ENCODE data around the gene NPY1R.

Gene NPY1R

GRCh38 chr4:163332526-163333406, at the start of gene NPY1R:
NPY1R (minus strand) TSS chr4:163332596; CDS start chr4:163326554, 6,042 bp downstream.
- peak; percentile 1 to 6 for DNase-seq

- DNase-seq: no peak
These were observed 48.3 kb upstream of the NPY1R start for GRCh38 chr4:163380703-163381102.

GRCh38 chr4:163378661-163379060, 46.3 kb upstream of the NPY1R start:
- no peak for DNase-seq

GRCh38 chr4:163372029-163372428, 39.6 kb upstream of the NPY1R start:
- DNase-seq: no peak

DNA sequence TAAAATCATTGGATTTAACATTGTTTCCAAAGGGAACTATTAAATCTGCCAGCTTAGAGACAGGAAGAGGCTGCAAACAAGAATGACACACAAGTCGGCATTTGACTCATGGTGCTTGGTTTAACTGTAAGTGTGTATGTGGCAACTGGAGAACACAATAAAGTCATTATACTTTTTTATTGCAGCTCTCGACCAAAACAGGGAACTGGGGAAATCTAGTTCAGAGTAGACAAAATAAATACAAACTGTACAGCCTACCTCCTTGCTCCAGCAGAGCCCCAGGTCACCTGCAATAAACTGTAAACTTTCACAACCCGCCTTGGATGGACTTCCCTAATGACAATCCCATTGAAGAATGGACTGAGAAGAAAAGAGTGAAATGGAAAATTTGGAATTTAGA, 35.3 kb upstream of the NPY1R start:
- DNase-seq: no peak

DNA sequence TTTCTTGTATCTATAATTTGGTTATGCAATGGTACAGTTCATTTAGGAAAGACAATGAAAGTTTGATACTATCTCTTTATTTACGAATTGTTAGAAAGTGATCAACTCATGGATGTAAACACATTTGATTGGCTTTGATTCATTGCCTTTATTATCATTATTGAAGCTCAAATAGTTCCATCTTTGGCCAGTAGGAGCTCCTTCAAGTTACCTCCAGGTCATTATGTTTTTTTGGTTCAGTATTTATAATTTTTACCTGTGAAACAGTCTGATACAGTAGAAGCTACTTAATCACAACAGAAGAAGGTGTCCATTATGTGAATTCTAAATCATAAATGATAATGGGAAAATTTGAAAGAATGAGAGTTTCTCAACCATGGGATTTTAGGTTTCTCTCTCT, 23.7 kb upstream of the NPY1R start:
- no peak for DNase-seq

DNA sequence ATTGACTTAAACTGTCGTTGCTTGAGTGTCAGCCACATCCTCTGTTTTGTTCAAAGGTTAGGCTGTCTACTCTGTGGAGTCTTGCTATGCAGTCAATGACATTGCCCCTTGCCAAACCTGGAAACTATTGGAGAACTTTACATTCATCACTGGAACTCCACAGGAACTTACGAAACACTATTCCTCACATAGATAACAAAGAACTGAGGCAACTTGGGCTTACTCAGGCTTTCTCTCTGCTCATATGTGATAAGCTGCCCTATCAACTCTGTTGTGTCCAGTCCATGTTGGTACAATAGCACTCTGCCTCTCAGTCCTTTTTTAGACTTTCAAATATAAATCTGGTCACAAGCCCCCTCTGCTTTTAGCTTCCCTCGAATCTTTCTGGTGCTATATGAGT, 20.7 kb upstream of the NPY1R start:
- DNase-seq: no peak

- DNase-seq: no peak
These were observed 18.3 kb upstream of the NPY1R start for GRCh38 chr4:163350672-163351071.

GRCh38 chr4:163344147-163345125, 12.0 kb upstream of the NPY1R start:
- DNase-seq: no peak

DNA sequence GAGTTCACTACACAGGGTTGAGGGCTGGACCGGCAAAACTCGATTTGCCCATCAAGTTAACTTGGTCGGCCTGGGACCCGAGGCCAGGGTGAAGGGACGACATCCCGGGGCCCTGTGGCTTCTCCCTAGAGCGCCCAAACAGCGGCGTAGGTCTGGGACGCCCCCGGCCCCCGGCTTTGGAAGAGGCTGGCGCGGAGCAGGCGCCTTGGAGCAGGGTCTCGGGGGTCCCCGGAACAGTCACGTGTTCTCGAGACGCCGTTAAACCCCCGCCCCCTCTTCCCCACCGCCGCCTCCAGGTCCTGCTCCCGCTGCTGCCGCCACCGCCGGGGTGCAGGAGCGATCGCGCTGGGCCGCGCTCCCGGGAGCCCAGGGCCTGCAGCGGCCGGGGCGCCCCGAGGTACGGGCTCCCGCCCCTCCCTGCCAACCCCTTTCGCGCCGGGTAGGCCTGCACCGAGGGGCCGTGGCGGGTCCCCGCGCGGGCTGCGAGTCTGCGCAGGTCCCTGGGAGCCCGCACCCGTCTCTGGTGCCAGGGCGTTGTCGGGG, 11.3 kb upstream of the NPY1R start, which contains the start of gene NPY5R:
Gene NPY5R (plus strand): TSS at position 289 of the 543 bp plus-strand sequence. CDS start 6,382 bp downstream, outside the sequence.
- no peak for DNase-seq

DNA sequence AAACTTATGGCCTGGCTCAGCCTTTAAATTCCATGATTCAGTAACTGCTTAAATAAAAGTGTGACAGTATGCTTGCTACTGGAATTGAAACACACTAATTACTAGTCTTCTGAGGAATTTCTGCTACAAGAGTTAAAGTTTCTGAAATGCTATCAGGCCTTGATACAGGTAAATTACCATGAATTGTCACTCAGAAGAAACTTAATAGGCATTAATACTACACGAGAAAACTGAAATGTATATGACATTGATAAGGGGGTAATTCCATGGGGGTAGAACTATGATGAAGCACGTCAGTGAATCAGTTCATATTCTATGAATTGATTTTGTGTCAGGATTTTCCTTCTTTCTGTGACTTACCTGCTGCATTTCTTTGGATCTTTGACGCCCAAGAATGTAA, 3.0 kb upstream of the NPY1R start:
- no peak for DNase-seq

- no peak for DNase-seq
These were observed 593 bp downstream of the NPY1R start for GRCh38 chr4:163331629-163332376.

DNA sequence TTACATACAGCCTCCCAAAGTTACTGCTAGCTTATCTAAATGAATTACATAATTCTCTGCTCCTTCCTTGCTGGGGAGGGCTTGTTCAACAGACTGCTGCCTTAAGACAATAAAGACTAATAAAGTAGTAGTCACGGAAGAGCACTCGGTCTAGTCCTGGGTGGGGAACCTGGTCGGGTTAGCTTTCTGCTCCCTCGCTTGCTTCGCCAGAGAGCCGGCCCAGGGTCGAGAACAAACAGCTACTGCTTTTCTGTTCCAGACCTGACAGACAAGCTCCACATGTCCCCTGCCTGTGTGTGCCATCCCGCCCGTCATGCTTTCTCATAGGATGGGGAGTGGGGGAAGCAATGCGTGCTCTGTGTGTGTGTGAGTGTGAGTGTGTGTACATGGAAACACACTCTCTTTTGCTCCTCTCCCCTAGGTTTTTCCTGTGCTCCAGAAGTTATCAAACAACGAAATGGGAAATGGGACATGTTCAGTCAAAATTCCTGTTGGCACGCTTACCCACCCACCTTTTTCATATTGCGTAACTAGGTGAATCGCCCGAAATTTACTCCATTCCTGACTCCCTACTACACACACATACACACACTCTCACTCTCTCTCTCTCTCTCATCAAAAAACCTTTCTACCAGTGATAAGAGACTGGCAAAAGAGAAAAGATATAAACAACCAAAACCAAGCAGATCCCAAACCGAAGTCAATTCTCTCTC, 1.3 kb downstream of the NPY1R start:
- DNase-seq: no peak

DNA sequence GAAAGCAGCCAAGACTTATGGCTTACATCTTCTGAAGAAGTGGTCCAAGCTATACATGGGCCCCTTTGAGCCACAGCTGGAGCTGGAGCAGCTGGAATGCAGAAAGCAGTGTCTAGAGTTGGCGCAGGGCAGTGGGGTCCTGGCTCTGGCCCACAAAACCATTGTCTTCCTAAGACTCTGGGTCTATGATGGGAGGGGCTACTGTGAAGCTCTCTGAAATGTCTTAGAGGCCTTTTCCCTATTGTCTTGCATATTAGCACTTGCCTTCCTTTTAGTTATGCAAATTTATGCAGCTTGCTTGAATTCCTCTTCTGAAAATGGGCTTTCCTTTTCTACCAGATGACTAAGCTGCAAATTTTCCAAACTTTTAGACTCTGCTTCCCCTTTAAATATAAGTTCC, 15.3 kb downstream of the NPY1R start:
- no peak for DNase-seq

DNA sequence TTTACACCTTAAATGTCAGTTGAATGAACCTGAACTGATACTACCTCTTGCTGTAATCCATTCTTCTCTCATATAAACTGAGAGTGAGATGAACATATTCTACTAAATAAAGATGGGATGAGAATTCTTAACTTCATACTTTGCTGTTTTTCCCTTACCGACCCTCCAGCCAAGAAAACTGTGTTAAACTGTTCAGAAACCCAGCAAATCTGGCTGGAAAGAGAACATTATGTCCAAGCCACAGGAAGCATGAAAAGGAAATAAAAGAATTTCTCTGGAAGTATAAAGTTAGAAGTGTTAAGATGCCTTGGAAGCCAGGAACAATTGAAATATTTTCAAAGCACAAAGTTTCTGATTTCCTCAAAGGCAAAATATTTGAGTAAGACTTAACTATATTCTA, 22.9 kb downstream of the NPY1R start:
- no peak for DNase-seq

DNA sequence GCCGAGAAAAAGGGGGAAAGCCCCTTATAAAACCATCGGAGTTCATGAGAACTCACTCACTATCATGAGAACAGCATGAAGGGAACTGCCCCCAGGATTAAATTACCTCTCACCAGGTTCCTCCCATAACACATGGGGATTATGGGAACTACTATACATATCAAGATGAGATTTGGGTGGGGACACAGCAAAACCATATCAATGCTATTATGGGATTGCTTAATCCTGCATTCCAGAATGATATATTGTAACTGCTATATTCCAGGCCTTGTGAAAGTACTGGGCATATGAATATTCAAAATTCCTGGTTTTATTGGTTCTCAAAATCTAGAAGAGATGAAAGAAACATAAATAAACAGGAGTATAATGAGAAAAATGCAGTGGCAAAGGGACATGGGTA, 29.3 kb downstream of the NPY1R start:
- no peak for DNase-seq

- DNase-seq: no peak
These were observed 32.0 kb downstream of the NPY1R start for GRCh38 chr4:163300445-163300844.

- no peak for DNase-seq
These were observed 37.3 kb downstream of the NPY1R start for GRCh38 chr4:163295138-163295537.

- no peak for DNase-seq
These were observed 48.1 kb downstream of the NPY1R start for GRCh38 chr4:163284304-163284703.

- DNase-seq: no peak
These were observed 51.5 kb downstream of the NPY1R start for GRCh38 chr4:163280703-163281519.

DNA sequence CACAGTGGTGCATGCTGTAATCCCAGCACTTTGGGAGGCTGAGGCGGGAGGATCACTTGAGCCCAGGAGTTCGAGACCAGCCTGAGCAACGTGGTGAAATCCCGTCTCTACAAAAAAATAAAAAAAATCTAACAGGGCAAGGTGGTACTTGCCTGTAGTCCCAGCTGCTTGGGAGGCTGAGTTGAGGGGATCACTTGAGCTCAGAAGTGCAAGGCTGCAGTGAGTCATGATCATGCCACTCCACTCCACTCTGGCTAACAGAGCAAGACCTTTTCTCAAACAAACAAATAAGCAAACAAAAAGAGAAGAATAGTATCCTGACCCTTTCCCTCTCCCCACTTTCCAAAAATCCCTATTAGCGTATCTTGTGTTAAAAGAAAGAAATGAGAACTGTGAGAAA, 52.7 kb downstream of the NPY1R start:
- no peak for DNase-seq

Data from CD4-positive, alpha-beta T cell treated with Interleukin-1 beta for 1 hour (primary cell).